GM23338 (cell line): ENCODE data around the gene TBX6. TPM values are rescaled to one million over a fixed set of nuclear protein-coding genes. Genes with fewer than 3 reads are reported as not detected.

ENCODE experiments used
- ATAC-seq: fragments of 200-7000 bp; cut with Tn5 transposase; 3 replicates; pipeline ENCODE4 v1.9.1; 2020
- DNase-seq: peaks from one replicate; pipeline ENCODE4 v3.0.0-alpha.2; 2015; ENCODE audit warnings: low spot score
- H2AFZ ChIP-seq: fragments of 200-600 bp; sonication (generic); 2 replicates; pipeline ENCODE4 v1.8.0; 2016; ENCODE audit warnings: antibody characterized with exemption, mild to moderate bottlenecking, moderate library complexity
- H3F3A ChIP-seq: fragments of 200-600 bp; sonication (generic); replicated peaks from 2 replicates; pipeline ENCODE4 v1.8.0; 2017; ENCODE audit warnings: antibody characterized with exemption, mixed run types, low read depth
- H3K27ac ChIP-seq: fragments of 200-600 bp; sonication (generic); 2 replicates; pipeline ENCODE4 v1.6.1; 2016; ENCODE audit warnings: low read depth
- H3K27me3 ChIP-seq: fragments of 200-600 bp; sonication (generic); 2 replicates; pipeline ENCODE4 v1.8.0; 2016; ENCODE audit warnings: mild to moderate bottlenecking, mixed run types, moderate library complexity; ENCODE audit not compliant: insufficient read depth
- H3K36me3 ChIP-seq: fragments of 200-600 bp; sonication (generic); 2 replicates; pipeline ENCODE4 v1.8.0; 2016; ENCODE audit warnings: mild to moderate bottlenecking; ENCODE audit not compliant: insufficient read depth
- H3K4me1 ChIP-seq: fragments of 200-600 bp; sonication (generic); 2 replicates; pipeline ENCODE4 v1.8.0; 2016; ENCODE audit warnings: mild to moderate bottlenecking, moderate library complexity; ENCODE audit not compliant: insufficient read depth
- H3K4me2 ChIP-seq: fragments of 200-600 bp; sonication (generic); 2 replicates; pipeline ENCODE4 v1.7.1; 2017; ENCODE audit warnings: mixed run types
- H3K4me3 ChIP-seq: fragments of 200-600 bp; sonication (generic); 2 replicates; pipeline ENCODE4 v1.6.1; 2016; ENCODE audit warnings: mixed run types
- H3K79me2 ChIP-seq: fragments of 200-600 bp; sonication (generic); replicated peaks from 2 replicates; pipeline ENCODE4 v1.8.0; 2017; ENCODE audit warnings: mild to moderate bottlenecking; ENCODE audit not compliant: insufficient read depth
- H3K9me2 ChIP-seq: fragments of 200-600 bp; sonication (generic); 2 replicates; pipeline ENCODE4 v1.8.0; 2017; ENCODE audit not compliant: insufficient read depth
- H4K20me1 ChIP-seq: fragments of 200-600 bp; sonication (generic); replicated peaks from 2 replicates; pipeline ENCODE4 v1.8.0; 2017; ENCODE audit warnings: mild to moderate bottlenecking; ENCODE audit not compliant: insufficient read depth
- H3K27ac Mint-ChIP-seq: 2 replicates; pipeline ENCODE4 v1.8.0; 2020; ENCODE audit warnings: inconsistent platforms, mild to moderate bottlenecking, moderate library complexity, mixed read lengths
- H3K27me3 Mint-ChIP-seq: 3 replicates; pipeline ENCODE4 v1.8.0; 2022; ENCODE audit warnings: low read depth, mild to moderate bottlenecking, moderate library complexity, mixed read lengths, inconsistent platforms; ENCODE audit not compliant: insufficient read depth, poor library complexity
- H3K36me3 Mint-ChIP-seq: 3 replicates; pipeline ENCODE4 v1.8.0; 2021; ENCODE audit warnings: low read depth, mild to moderate bottlenecking, inconsistent platforms, moderate library complexity, mixed read lengths
- H3K4me1 Mint-ChIP-seq: 3 replicates; pipeline ENCODE4 v1.8.0; 2020; ENCODE audit warnings: mild to moderate bottlenecking, inconsistent platforms, mixed read lengths
- H3K4me3 Mint-ChIP-seq: 3 replicates; pipeline ENCODE4 v1.8.0; 2021; ENCODE audit warnings: moderate library complexity, mild to moderate bottlenecking, inconsistent platforms, mixed read lengths
- H3K9me3 Mint-ChIP-seq: 3 replicates; pipeline ENCODE4 v1.8.0; 2020; ENCODE audit warnings: moderate library complexity, mild to moderate bottlenecking, inconsistent platforms, mixed read lengths
- CREB1 ChIP-seq: fragments of 250-450 bp; sonication (Bioruptor Pico); IDR thresholded peaks from 2 replicates; pipeline ENCODE4 v1.5.0; 2020; ENCODE audit warnings: low read depth, mild to moderate bottlenecking, moderate library complexity
- CTCF ChIP-seq, 2 experiments: fragments of 200-600 bp in 1 of 2; sonication (generic) in 1 of 2; conservative IDR thresholded peaks; 2 replicates each; pipeline versions ENCODE4 v1.5.1 to v1.6.1; 2016 to 2017; ENCODE audit warnings: antibody characterized with exemption in 2 of 2, low read depth in 2 of 2, mild to moderate bottlenecking in 2 of 2, moderate library complexity in 1 of 2
- ETS1 ChIP-seq: IDR thresholded peaks from 2 replicates; pipeline ENCODE4 v1.6.1; 2016; ENCODE audit warnings: antibody characterized with exemption
- EZH2phosphoT487 ChIP-seq: fragments of 200-600 bp; sonication (generic); IDR thresholded peaks from one replicate; pipeline ENCODE4 v1.8.1; 2018; ENCODE audit warnings: antibody characterized with exemption; ENCODE audit not compliant: unreplicated experiment
- JUNB ChIP-seq: IDR thresholded peaks from one replicate; pipeline ENCODE4 v1.6.1; 2016; ENCODE audit warnings: antibody characterized with exemption; ENCODE audit not compliant: unreplicated experiment
- POLR2AphosphoS5 ChIP-seq: IDR thresholded peaks from 2 replicates; pipeline ENCODE4 v1.6.1; 2016; ENCODE audit warnings: antibody characterized with exemption, low read depth
- STAT1 ChIP-seq: IDR thresholded peaks from one replicate; pipeline ENCODE4 v1.6.1; 2016; ENCODE audit warnings: antibody characterized with exemption; ENCODE audit not compliant: unreplicated experiment
- ZNF114 ChIP-seq: fragments of 250-450 bp; sonication (Bioruptor Pico); IDR thresholded peaks from 2 replicates; pipeline ENCODE4 v1.5.0; 2020; ENCODE audit warnings: mild to moderate bottlenecking, moderate library complexity
- polyA plus RNA-seq: library from polyadenylated mRNA; unstranded; fragments of >200 nt; fragmentation: Nextera tagmentation; extraction: Ambion mirVana; gene quantifications from 2 replicates; pipeline ENCODE4 v1.2.1, GENCODE V29; 2016
- total RNA-seq: library from RNA; depleted of rRNA; stranded (reverse); fragments of >200 nt; shearing (Covaris generic); gene quantifications from 2 replicates; pipeline ENCODE4 v1.2.3, GENCODE V29; 2014

Gene TBX6
- total and polyA plus RNA-seq, 2 experiments from 2014 or later: 1.1 to 2.4 TPM

- Histone ChIP-seq H3K4me1 (peaks cover 6% of the 10 kb centered on the region; the same call in 1 of the 2 replicates), H3K4me3 (peak overlapping the region; percentile 88), H3F3A (peaks cover 8% of the 10 kb centered on the region), H3K79me2 (no peaks in the 10 kb centered on the region), H4K20me1 (no peaks in the 10 kb centered on the region), H3K27me3 (0 out of 2 replicates have a peak, but pooled peaks cover 6% of the 10 kb centered on the region), H3K4me2 (peak overlapping the region; percentile 97), H3K27ac (no peak overlapping the region), H2AFZ (peak overlapping the region; percentile 95), H3K36me3 (no peaks in the 10 kb centered on the region), H3K9me2 (no peaks in the 10 kb centered on the region)
- Mint-ChIP-seq H3K4me3 (peak overlapping the region; percentile 81), H3K9me3 (no peaks in the 10 kb centered on the region), H3K36me3 (no peaks in the 10 kb centered on the region), H3K27me3 (peaks cover 17% of the 10 kb centered on the region), H3K4me1 (peaks cover 14% of the 10 kb centered on the region), H3K27ac (no peak overlapping the region)
- ATAC-seq (peak; percentile 76), DNase-seq (peak; percentile 95)
- TF ChIP-seq CREB1 (CRISPR knock-in tag) (peak; percentile 58; the same call in 1 of the 2 replicates), EZH2phosphoT487 (no peak), JUNB (no peak), ETS1 (peak; percentile 56)
Observed at GRCh38 chr16:30052671-30053372, 38.9 kb downstream of the TBX6 start.

- H3K4me2 ChIP-seq: no peak overlapping the region
- no peaks in the 10 kb centered on the region for H3K36me3 ChIP-seq
- H2AFZ ChIP-seq: no peak overlapping the region
- Mint-ChIP-seq H3K27me3 (peaks cover 19% of the 10 kb centered on the region), H3K27ac (no peak overlapping the region), H3K4me3 (peak overlapping the region; percentile 54; the same call in 2 of the 3 replicates), H3K4me1 (peaks cover 14% of the 10 kb centered on the region), H3K9me3 (no peaks in the 10 kb centered on the region), H3K36me3 (no peaks in the 10 kb centered on the region)
- H3K4me1 ChIP-seq: peaks cover 6% of the 10 kb centered on the region; the same call in 1 of the 2 replicates
- H3K27me3 ChIP-seq: 0 out of 2 replicates have a peak, but pooled peaks cover 6% of the 10 kb centered on the region
- ATAC-seq (no peak), DNase-seq (no peak)
- no peak overlapping the region for H3K27ac ChIP-seq
- H3K79me2 ChIP-seq: no peaks in the 10 kb centered on the region
- H3K4me3 ChIP-seq: no peak overlapping the region
- TF ChIP-seq STAT1 (no peak), CTCF (conservative IDR thresholded peaks at IDR 0.05; ENCODE audit: low read depth in 2 of 2) (no peak), CREB1 (CRISPR knock-in tag) (no peak), POLR2AphosphoS5 (no peak), ZNF114 (no peak)
- H4K20me1 ChIP-seq: no peaks in the 10 kb centered on the region
- H3F3A ChIP-seq: peaks cover 8% of the 10 kb centered on the region
- no peaks in the 10 kb centered on the region for H3K9me2 ChIP-seq
Observed at GRCh38 chr16:30051518-30051917, 40.2 kb downstream of the TBX6 start.
